GM12801 (cell line): ENCODE data around the gene RBM7.

Experiments used
- TF ChIP-seq, protein P1 (sequence below): IDR thresholded peaks from one replicate; pipeline ENCODE4 v1.5.1; 2011; ENCODE audit warnings: control low read depth; ENCODE audit not compliant: insufficient read length; ENCODE audit errors: extremely low read depth

RBM7 gene

DNA sequence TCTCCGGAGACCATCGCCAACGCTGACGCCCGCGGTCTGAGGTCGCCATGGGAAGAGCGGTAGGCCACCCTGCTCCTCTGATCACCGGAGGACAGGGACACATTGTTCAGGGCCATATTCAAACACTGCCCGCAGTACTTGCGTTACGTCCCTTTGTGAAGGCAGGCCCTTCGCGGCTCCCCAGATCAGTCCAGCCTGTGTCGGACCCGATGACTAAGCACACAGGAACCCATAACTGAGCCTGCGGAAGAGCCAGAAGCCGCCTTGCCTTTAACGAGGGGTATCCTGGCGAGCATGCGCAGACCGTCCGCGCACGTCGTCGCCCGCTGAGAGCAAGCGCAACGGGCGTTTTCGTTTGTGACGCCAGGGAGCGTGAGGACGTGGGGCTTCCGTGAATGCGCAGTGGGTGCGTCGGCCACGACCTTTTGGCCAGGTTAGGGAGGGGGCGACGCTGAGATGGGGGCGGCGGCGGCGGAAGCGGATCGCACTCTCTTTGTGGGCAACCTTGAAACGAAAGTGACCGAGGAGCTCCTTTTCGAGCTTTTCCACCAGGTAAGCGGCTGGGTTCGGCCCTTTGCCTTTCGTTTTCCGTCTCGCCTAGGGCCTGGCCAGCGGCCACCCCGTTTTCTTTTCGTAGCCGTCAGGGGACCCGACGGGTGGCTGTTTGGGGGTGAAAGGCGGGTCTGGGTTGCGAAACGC, at the start of gene RBM7, which contains the start of gene C11orf71:
Gene RBM7 (plus strand): TSS at position 451 of the 699 bp plus-strand sequence. CDS start 6 bp downstream, at position 457.
Gene C11orf71 (minus strand): TSS at position 296 of the 699 bp plus-strand sequence. CDS start 180 bp downstream, at position 116.
- TF ChIP-seq, protein P1, sequence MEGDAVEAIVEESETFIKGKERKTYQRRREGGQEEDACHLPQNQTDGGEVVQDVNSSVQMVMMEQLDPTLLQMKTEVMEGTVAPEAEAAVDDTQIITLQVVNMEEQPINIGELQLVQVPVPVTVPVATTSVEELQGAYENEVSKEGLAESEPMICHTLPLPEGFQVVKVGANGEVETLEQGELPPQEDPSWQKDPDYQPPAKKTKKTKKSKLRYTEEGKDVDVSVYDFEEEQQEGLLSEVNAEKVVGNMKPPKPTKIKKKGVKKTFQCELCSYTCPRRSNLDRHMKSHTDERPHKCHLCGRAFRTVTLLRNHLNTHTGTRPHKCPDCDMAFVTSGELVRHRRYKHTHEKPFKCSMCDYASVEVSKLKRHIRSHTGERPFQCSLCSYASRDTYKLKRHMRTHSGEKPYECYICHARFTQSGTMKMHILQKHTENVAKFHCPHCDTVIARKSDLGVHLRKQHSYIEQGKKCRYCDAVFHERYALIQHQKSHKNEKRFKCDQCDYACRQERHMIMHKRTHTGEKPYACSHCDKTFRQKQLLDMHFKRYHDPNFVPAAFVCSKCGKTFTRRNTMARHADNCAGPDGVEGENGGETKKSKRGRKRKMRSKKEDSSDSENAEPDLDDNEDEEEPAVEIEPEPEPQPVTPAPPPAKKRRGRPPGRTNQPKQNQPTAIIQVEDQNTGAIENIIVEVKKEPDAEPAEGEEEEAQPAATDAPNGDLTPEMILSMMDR: no peak

DNA sequence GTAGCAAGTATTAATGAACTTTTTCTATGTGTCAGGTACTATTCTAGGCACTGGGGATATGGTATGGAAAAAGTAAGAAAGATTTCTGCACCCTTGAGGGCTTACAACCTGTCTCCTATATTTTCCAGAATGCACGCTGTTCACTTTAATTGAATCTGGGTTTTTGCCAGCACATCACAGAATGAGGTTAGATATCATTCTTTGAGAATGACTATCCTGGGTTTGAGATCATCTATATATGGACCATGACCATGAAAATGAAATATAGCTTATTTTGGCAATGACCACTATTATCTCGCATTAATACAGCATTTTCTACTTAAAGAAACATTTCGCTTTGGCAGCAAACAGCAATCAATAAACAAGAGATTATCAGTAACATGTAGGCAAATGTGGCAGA, 47.0 kb upstream of the RBM7 start:
- TF ChIP-seq, protein P1: no peak

DNA sequence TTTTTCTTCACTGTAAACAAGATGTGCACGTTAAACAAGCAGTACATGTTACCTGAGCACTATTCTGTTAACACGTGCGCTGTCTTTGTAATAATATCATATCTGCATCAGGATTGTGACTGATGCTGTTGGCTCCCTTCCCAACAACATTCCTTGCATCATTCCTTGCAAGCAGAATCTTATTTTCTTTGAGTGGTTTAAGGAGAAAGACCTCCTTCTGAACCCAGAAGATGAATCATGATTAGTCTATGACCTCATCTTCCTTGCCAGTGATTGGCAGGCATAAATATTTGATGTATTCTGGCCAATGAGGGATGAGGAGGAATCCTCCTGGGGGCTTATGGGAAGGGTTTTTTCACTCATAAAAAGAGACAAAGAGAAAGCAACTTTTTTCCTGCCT, 46.4 kb upstream of the RBM7 start:
- TF ChIP-seq, protein P1: no peak

GRCh38 chr11:114358716-114359115, 41.8 kb upstream of the RBM7 start:
- TF ChIP-seq, protein P1: no peak

DNA sequence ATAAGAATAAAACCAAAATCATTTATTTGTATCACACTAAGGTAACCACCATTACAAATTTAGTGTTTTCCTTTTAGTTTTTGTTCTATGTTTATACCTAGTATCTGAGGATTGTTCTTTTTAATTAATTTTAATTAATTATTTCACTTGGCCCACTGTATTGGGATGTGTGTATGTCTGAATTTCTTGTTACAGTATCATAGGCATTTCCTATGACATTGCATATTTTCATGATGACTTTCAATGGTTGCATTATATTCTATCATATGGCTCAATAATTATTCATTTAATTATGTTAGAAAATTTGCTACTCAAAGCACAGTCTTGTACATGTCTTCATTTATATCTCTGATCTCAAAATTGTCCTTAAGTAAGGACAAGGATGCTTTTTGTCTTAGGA, 41.1 kb upstream of the RBM7 start:
- TF ChIP-seq, protein P1: no peak

- TF ChIP-seq, protein P1: no peak
Measured at GRCh38 chr11:114362326-114362725, 38.1 kb upstream of the RBM7 start.

DNA sequence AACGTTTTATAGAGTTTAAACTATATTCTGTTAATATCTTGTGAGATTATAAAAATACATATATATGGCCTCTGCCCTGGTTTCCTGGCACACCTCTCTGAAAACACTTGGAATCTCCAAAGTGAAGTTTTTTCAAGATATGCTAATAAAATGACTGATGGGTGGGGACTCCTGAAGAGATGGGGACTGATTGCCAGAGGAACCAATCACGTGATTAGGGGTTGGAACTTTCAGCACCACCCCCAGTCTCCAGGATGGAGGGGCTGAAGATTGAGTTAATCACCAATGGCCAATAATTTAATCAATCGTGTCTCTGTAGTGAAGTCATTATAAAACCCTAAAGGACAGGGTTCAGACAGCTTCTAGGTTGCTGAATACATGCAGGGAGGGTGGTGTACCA, 37.5 kb upstream of the RBM7 start:
- TF ChIP-seq, protein P1: no peak
